H1 (cell line): ENCODE data around the gene ZCCHC17. TPM values are rescaled to one million over a fixed set of nuclear protein-coding genes. Genes with fewer than 3 reads are reported as not detected.

Experiments
- CHD1 ChIP-seq: IDR thresholded peaks from 2 replicates; pipeline ENCODE4 v1.6.1; 2012; ENCODE audit warnings: low read depth, low read length, improper control_type of control experiment
- RAD21 ChIP-seq, 2 experiments: IDR thresholded peaks in 1 of 2; conservative IDR thresholded peaks in 1 of 2; 2 replicates each; pipeline ENCODE4 v1.6.1; 2011; ENCODE audit warnings: low read depth in 2 of 2, low read length in 2 of 2, improper control_type of control experiment in 1 of 2, inconsistent platforms in 1 of 2, mild to moderate bottlenecking in 1 of 2, moderate library complexity in 1 of 2
- TCF12 ChIP-seq: IDR thresholded peaks from 2 replicates; pipeline ENCODE4 v1.6.1; 2011; ENCODE audit warnings: low read depth, mild to moderate bottlenecking, low read length
- polyA plus RNA-seq, 7 experiments: library from polyadenylated mRNA; depleted of rRNA in 3 of 7; stranded (reverse) in 5 of 7; unstranded in 2 of 7; fragments of >200 nt in 5 of 7; fragments of 200-250 nt in 2 of 7; gene quantifications; 1 replicate in 5 of 7; 2 replicates in 1 of 7; 4 replicates in 1 of 7; pipeline versions ENCODE4 v1.2.1 to v1.2.3, GENCODE V29; 2011 to 2013; ENCODE audit warnings: missing spikeins in 2 of 7, mixed read lengths in 2 of 7
- total RNA-seq: library from RNA; stranded (reverse); fragmentation: NEBNext Ultra II Directional; extraction: Animal tissue kit (Norgen Biotek cat#: 25700); gene quantifications from 2 replicates; pipeline ENCODE4 v1.2.1, GENCODE V29; 2021
- TF ChIP-seq, protein P1 (sequence below): fragments of 300-600 bp; sonication (generic); IDR thresholded peaks from 2 replicates; pipeline ENCODE4 v1.7.1; 2012; ENCODE audit warnings: low read length, moderate library complexity, mild to moderate bottlenecking, inconsistent platforms; ENCODE audit not compliant: insufficient replicate concordance

ZCCHC17 gene
- total and polyA plus RNA-seq, 2 of the 8 experiments (the other 6 are each of a cell fraction or from before 2014, with no cell fraction given), result 51.6 to 59.3 TPM

DNA sequence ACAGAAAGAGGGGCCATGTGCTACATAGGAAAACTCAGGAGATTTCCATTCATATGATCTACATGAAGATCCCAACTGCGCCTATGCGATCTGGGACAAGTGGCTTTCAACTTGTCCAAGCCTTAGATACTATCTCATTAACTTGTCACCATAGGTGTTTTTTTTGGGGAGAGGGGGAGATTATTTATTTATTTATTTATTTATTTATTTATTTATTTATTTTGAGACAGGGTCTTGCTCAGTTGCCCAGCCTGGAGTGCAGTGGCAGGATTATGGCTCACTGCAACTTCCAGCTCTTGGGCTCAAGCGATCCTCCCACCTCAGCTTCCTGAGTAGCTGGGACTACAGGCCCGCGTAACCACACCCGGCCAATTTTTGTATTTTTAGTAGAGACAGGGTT, 64.8 kb downstream of the ZCCHC17 start (continued):
- TF ChIP-seq, protein P1, sequence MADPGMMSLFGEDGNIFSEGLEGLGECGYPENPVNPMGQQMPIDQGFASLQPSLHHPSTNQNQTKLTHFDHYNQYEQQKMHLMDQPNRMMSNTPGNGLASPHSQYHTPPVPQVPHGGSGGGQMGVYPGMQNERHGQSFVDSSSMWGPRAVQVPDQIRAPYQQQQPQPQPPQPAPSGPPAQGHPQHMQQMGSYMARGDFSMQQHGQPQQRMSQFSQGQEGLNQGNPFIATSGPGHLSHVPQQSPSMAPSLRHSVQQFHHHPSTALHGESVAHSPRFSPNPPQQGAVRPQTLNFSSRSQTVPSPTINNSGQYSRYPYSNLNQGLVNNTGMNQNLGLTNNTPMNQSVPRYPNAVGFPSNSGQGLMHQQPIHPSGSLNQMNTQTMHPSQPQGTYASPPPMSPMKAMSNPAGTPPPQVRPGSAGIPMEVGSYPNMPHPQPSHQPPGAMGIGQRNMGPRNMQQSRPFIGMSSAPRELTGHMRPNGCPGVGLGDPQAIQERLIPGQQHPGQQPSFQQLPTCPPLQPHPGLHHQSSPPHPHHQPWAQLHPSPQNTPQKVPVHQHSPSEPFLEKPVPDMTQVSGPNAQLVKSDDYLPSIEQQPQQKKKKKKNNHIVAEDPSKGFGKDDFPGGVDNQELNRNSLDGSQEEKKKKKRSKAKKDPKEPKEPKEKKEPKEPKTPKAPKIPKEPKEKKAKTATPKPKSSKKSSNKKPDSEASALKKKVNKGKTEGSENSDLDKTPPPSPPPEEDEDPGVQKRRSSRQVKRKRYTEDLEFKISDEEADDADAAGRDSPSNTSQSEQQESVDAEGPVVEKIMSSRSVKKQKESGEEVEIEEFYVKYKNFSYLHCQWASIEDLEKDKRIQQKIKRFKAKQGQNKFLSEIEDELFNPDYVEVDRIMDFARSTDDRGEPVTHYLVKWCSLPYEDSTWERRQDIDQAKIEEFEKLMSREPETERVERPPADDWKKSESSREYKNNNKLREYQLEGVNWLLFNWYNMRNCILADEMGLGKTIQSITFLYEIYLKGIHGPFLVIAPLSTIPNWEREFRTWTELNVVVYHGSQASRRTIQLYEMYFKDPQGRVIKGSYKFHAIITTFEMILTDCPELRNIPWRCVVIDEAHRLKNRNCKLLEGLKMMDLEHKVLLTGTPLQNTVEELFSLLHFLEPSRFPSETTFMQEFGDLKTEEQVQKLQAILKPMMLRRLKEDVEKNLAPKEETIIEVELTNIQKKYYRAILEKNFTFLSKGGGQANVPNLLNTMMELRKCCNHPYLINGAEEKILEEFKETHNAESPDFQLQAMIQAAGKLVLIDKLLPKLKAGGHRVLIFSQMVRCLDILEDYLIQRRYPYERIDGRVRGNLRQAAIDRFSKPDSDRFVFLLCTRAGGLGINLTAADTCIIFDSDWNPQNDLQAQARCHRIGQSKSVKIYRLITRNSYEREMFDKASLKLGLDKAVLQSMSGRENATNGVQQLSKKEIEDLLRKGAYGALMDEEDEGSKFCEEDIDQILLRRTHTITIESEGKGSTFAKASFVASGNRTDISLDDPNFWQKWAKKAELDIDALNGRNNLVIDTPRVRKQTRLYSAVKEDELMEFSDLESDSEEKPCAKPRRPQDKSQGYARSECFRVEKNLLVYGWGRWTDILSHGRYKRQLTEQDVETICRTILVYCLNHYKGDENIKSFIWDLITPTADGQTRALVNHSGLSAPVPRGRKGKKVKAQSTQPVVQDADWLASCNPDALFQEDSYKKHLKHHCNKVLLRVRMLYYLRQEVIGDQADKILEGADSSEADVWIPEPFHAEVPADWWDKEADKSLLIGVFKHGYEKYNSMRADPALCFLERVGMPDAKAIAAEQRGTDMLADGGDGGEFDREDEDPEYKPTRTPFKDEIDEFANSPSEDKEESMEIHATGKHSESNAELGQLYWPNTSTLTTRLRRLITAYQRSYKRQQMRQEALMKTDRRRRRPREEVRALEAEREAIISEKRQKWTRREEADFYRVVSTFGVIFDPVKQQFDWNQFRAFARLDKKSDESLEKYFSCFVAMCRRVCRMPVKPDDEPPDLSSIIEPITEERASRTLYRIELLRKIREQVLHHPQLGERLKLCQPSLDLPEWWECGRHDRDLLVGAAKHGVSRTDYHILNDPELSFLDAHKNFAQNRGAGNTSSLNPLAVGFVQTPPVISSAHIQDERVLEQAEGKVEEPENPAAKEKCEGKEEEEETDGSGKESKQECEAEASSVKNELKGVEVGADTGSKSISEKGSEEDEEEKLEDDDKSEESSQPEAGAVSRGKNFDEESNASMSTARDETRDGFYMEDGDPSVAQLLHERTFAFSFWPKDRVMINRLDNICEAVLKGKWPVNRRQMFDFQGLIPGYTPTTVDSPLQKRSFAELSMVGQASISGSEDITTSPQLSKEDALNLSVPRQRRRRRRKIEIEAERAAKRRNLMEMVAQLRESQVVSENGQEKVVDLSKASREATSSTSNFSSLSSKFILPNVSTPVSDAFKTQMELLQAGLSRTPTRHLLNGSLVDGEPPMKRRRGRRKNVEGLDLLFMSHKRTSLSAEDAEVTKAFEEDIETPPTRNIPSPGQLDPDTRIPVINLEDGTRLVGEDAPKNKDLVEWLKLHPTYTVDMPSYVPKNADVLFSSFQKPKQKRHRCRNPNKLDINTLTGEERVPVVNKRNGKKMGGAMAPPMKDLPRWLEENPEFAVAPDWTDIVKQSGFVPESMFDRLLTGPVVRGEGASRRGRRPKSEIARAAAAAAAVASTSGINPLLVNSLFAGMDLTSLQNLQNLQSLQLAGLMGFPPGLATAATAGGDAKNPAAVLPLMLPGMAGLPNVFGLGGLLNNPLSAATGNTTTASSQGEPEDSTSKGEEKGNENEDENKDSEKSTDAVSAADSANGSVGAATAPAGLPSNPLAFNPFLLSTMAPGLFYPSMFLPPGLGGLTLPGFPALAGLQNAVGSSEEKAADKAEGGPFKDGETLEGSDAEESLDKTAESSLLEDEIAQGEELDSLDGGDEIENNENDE, result no peak
- TF ChIP-seq TCF12, result no peak
- no peak for TF ChIP-seq CHD1
- TF ChIP-seq RAD21 (IDR thresholded peaks at IDR 0.05 in 1 of 2, conservative IDR thresholded peaks at IDR 0.05 in 1 of 2; ENCODE audit: low read depth in 2 of 2, low read length in 2 of 2), result no peak
